ENCODE data around the gene THBS3. TPM values are rescaled to one million over a fixed set of nuclear protein-coding genes. Genes with fewer than 3 reads are reported as not detected.

THBS3 gene
- total and polyA plus RNA-seq, 2 of the 13 experiments (the other 11 are each of a cell fraction or from before 2014, with no cell fraction given) = 0.86 to 3.6 TPM

GRCh38 chr1:155255243-155256007 is 47.7 kb upstream of the THBS3 start, which contains the start of gene ENTREP3:
TSS of gene ENTREP3 (minus strand) at chr1:155255483. CDS start at chr1:155254877, 606 bp downstream.
- Histone ChIP-seq H3K27ac (ENCODE audit: extremely low read length, insufficient read depth, low read length) (peak within 1 kb of the TSS; percentile 47), H3K36me3 (replicated peaks in 1 of 2; ENCODE audit: control insufficient read depth in 1 of 2, insufficient read depth in 2 of 2, low read length in 2 of 2) (peaks cover 5 to 10% of the 10 kb centered on the region in 2 experiments; a peak in 3 of 5 replicates), H3K4me2 (ENCODE audit: low read depth, low read length) (peak within 1 kb of the TSS; percentile 99), H3K4me3 (replicated peaks in 1 of 3; ENCODE audit: insufficient read depth in 1 of 3, low read depth in 2 of 3, low read length in 3 of 3) (peak within 1 kb of the TSS; percentile 61 to 83 (median 72)), H3K79me2 (ENCODE audit: insufficient read depth, low read length) (peaks cover 9% of the 10 kb centered on the region), H4K20me1 (ENCODE audit: insufficient read depth, low read length) (no peaks in the 10 kb centered on the region), H3K27me3 (ENCODE audit: control insufficient read depth in 1 of 2, insufficient read depth in 2 of 2, low read length in 2 of 2) (no peaks in the 10 kb centered on the region), H3K9ac (ENCODE audit: insufficient read depth, low read depth, low read length) (peak within 1 kb of the TSS; percentile 72), H2AFZ (ENCODE audit: low read length) (no peak within 1 kb of the TSS), H3K9me3 (ENCODE audit: low read length) (no peaks in the 10 kb centered on the region), H3K4me1 (ENCODE audit: insufficient read depth, low read length) (peaks cover 50% of the 10 kb centered on the region)
- DNase-seq (ENCODE audit: low spot score) = peak; percentile 63
- in situ Hi-C loops (cut with HindIII; ENCODE audit: extremely low pct_ligation_motif_present, low pct_unique_long_range_greater_than_20kb) = loop anchor here (10.0 kb wide), 1 partner anchor 49 kb away; the partner anchor contains the start of genes FDPS and PKLR
- peak; percentile 51 for FAIRE-seq
- ChIA-PET CTCF (ENCODE audit: low intra/inter-chr PET ratio, low total read pairs) (interaction anchor here (0.9 kb wide), 1 partner anchor 52 kb away, joined by 3 read pairs; no protein-coding TSS in a partner anchor), POLR2A (interaction anchor here (1.0 to 1.3 kb wide), 7 partner anchors 17 to 308 kb away, joined by 3 to 12 read pairs (median 3); partner anchors contain the start of genes CLK2, FDPS and PKLR)
- ATAC-seq = peak; percentile 73
- 35% methylated on average over 26 of the region's 54 CpGs for WGBS (ENCODE audit: low lambda C conversion rate)
- intact Hi-C loops (cut with micrococcal nuclease; ENCODE audit: unreplicated experiment) = loop anchor here (1.0 kb wide), 1 partner anchor 53 kb away; the partner anchor contains the start of gene FDPS
- BruUV-seq (replicated peaks) = no TSS peak
- peak; percentile 66 for TF ChIP-seq KMT2B (CRISPR knock-in tag; IDR thresholded peaks at IDR 0.05)
- no peak for TF ChIP-seq POGK (CRISPR knock-in tag; conservative IDR thresholded peaks at IDR 0.05)
- peak; percentile 64; the same call in 1 of the 2 replicates for TF ChIP-seq ZNF276 (CRISPR knock-in tag; IDR thresholded peaks at IDR 0.05; ENCODE audit: low read depth)
- peak; percentile 34 for TF ChIP-seq AGO1 (IDR thresholded peaks at IDR 0.05; ENCODE audit: low read depth, low read length, poor library complexity, severe bottlenecking)
- peak; percentile 85; the same call in 1 of the 2 replicates for TF ChIP-seq YEATS4 (CRISPR knock-in tag; IDR thresholded peaks at IDR 0.05; ENCODE audit: borderline replicate concordance)
- peak; percentile 87 for TF ChIP-seq SAP130 (CRISPR knock-in tag; IDR thresholded peaks at IDR 0.05; ENCODE audit: low read depth)
- no peak for TF ChIP-seq DPF2 (CRISPR knock-in tag; IDR thresholded peaks at IDR 0.05; ENCODE audit: borderline replicate concordance, low read depth)
- TF ChIP-seq ZMYM4 (CRISPR knock-in tag; IDR thresholded peaks at IDR 0.05) = no peak
- TF ChIP-seq RFXAP (CRISPR knock-in tag; IDR thresholded peaks at IDR 0.05; ENCODE audit: borderline replicate concordance) = peak; percentile 64; the same call in 1 of the 2 replicates
- 0 out of 2 replicates have a peak, but pooled peaks have one; percentile 37 for TF ChIP-seq NFKBIZ (CRISPR knock-in tag; IDR thresholded peaks at IDR 0.05)
- TF ChIP-seq TRIM22 (IDR thresholded peaks at IDR 0.05) = no peak
- no peak; the same call in 1 of the 2 replicates for TF ChIP-seq CSRNP1 (CRISPR knock-in tag; IDR thresholded peaks at IDR 0.05)
- TF ChIP-seq ZBTB14 (CRISPR knock-in tag; IDR thresholded peaks at IDR 0.05) = peak; percentile 43; the same call in 1 of the 2 replicates
